GM13976 (cell line): ENCODE results near the gene DAPK2.
A peak's percentile ranks its signal among the peaks of the same experiment; 100 is the strongest.

ENCODE experiments used
- DNase-seq: peaks from one replicate; pipeline ENCODE4 v3.0.0; 2012; ENCODE audit warnings: low spot score
- in situ Hi-C: fragments of 300-500 bp; cut with MboI; formaldehyde crosslinking; loops from one replicate; pipeline ENCODE4 v1.12.0; 2022; ENCODE audit warnings: low sequenced_read_pairs, mixed read lengths, inconsistent platforms; ENCODE audit not compliant: unreplicated experiment
- TF ChIP-seq, protein P1 (sequence below): IDR thresholded peaks from 2 replicates; pipeline ENCODE4 v1.5.1; 2012; ENCODE audit warnings: borderline replicate concordance, mild to moderate bottlenecking; ENCODE audit not compliant: insufficient read depth; ENCODE audit errors: extremely low read depth, missing control alignments, control extremely low read depth

Gene DAPK2

GRCh38 chr15:63994073-63994600 lies 52.1 kb downstream of the DAPK2 start:
- no peak for DNase-seq
- in situ Hi-C loops: no loop called here
- TF ChIP-seq, protein P1, sequence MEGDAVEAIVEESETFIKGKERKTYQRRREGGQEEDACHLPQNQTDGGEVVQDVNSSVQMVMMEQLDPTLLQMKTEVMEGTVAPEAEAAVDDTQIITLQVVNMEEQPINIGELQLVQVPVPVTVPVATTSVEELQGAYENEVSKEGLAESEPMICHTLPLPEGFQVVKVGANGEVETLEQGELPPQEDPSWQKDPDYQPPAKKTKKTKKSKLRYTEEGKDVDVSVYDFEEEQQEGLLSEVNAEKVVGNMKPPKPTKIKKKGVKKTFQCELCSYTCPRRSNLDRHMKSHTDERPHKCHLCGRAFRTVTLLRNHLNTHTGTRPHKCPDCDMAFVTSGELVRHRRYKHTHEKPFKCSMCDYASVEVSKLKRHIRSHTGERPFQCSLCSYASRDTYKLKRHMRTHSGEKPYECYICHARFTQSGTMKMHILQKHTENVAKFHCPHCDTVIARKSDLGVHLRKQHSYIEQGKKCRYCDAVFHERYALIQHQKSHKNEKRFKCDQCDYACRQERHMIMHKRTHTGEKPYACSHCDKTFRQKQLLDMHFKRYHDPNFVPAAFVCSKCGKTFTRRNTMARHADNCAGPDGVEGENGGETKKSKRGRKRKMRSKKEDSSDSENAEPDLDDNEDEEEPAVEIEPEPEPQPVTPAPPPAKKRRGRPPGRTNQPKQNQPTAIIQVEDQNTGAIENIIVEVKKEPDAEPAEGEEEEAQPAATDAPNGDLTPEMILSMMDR: no peak

GRCh38 chr15:63992300-63992699 lies 54.0 kb downstream of the DAPK2 start:
- in situ Hi-C loops: no loop called here
- DNase-seq: no peak
- TF ChIP-seq, protein P1: no peak

- in situ Hi-C loops: no loop called here
- TF ChIP-seq, protein P1: no peak
- no peak for DNase-seq
These were observed 54.6 kb downstream of the DAPK2 start for GRCh38 chr15:63991706-63992105.

- TF ChIP-seq, protein P1: no peak
- no peak for DNase-seq
- in situ Hi-C loops: no loop called here
These were observed 55.8 kb downstream of the DAPK2 start for GRCh38 chr15:63990454-63990853.

GRCh38 chr15:63987796-63988378 lies 58.4 kb downstream of the DAPK2 start:
- in situ Hi-C loops: no loop called here
- no peak for DNase-seq
- TF ChIP-seq, protein P1: no peak

DNA sequence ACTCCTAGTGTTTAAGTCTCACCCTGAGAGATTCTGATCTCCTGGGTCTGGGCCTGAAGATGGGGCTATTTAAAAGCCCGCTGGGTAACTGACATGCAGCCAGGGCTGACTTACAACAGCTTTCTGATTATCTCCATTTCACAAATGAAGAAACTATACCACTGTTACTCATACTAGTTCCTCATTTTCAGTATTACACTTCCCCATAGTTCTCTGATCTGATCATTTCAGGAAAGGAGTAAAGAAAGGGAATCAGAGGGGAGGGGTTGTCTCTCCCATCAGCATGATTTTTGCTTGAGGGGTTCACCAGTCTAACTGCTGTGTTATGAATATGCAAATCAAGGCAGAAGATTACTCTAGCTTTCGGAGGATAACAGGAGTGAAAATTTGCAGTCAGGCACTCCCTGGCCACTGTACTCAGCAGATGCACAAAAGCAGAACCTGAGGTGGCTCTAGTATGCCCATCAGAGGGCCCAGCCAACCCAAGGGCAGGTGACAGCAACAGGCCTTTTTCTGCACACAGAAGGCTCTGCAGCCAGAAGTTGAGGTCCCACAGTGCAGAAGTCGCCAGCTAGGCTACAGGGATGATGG lies 59.4 kb downstream of the DAPK2 start:
- peak; percentile 63 for DNase-seq
- in situ Hi-C loops: no loop called here
- TF ChIP-seq, protein P1: no peak
